Measurements from ENCODE around the gene MORC2. TPM values are rescaled to one million over a fixed set of nuclear protein-coding genes. Genes with fewer than 3 reads are reported as not detected.

The MORC2 gene
- total RNA-seq (10 to 100 TPM; 27.1 to 27.9 TPM), total RNA-seq (25.5 to 159 (median 53.5) reads per million in 172 experiments)
- 39.0 TPM for polyA plus RNA-seq (2013, experiment 1 of 2)
- polyA plus RNA-seq (2013, experiment 2 of 2): 43.0 TPM

GRCh38 chr22:30968015-30968923, at the start of gene MORC2:
Gene MORC2, minus strand, starts transcription at chr22:30968774. Its CDS starts 885 bp downstream, at chr22:30967889.
- H3K27me3 ChIP-seq (ENCODE audit: control insufficient read depth in 1 of 2, insufficient read depth in 2 of 2, low read length in 2 of 2): no peaks in the 10 kb centered on the region
- intact Hi-C loops (cut with DNase I, micrococcal nuclease): loop anchor here (2.0 to 10.0 kb wide), 7 partner anchors 25 to 1507 kb away; partner anchors contain the start of genes FBXO7 (in 1 of the 2), PES1 (in 1 of the 2), RNF185 (in 1 of the 2) and SLC35E4 (in 1 of the 2)
- POLR2A ChIA-PET: interaction anchor here (0.6 to 4.9 kb wide), 34 partner anchors 10 to 1177 kb away, joined by 3 to 104 read pairs (median 4); partner anchors contain the start of genes EIF4ENIF1, LIMK2, PES1 and PIK3IP1
- TF ChIP-seq, protein P1, sequence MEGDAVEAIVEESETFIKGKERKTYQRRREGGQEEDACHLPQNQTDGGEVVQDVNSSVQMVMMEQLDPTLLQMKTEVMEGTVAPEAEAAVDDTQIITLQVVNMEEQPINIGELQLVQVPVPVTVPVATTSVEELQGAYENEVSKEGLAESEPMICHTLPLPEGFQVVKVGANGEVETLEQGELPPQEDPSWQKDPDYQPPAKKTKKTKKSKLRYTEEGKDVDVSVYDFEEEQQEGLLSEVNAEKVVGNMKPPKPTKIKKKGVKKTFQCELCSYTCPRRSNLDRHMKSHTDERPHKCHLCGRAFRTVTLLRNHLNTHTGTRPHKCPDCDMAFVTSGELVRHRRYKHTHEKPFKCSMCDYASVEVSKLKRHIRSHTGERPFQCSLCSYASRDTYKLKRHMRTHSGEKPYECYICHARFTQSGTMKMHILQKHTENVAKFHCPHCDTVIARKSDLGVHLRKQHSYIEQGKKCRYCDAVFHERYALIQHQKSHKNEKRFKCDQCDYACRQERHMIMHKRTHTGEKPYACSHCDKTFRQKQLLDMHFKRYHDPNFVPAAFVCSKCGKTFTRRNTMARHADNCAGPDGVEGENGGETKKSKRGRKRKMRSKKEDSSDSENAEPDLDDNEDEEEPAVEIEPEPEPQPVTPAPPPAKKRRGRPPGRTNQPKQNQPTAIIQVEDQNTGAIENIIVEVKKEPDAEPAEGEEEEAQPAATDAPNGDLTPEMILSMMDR (IDR thresholded peaks at IDR 0.05): no peak
- peaks cover 14 to 60% of the 10 kb centered on the region in 2 experiments for H3K9me3 ChIP-seq (ENCODE audit: control insufficient read depth in 1 of 2, insufficient read depth in 1 of 2, low read length in 2 of 2)
- Mint-ChIP-seq H3K9me3 (peaks cover 15% of the 10 kb centered on the region), H3K27me3 (no peaks in the 10 kb centered on the region), H3K4me3 (peak within 1 kb of the TSS; percentile 97), H3K27ac (peak within 1 kb of the TSS; percentile 98), H3K36me3 (ENCODE audit: low read depth) (peaks cover 81% of the 10 kb centered on the region), H3K4me1 (ENCODE audit: low read depth) (peaks cover 63% of the 10 kb centered on the region)
- ATAC-seq (ENCODE audit: poor library complexity) (no peak), DNase-seq (no peak)
- peak within 1 kb of the TSS; percentile 80 for H3K4me3 ChIP-seq (ENCODE audit: low read length)
- CTCF ChIA-PET: interaction anchor here (0.8 to 3.2 kb wide), 5 partner anchors 20 to 205 kb away, joined by 3 to 18 read pairs (median 5); no protein-coding TSS in a partner anchor
- peaks cover 30% of the 10 kb centered on the region for H3K36me3 ChIP-seq (ENCODE audit: insufficient read depth, low read length)
- H3K4me1 ChIP-seq (ENCODE audit: insufficient read depth, low read length): peaks cover 23% of the 10 kb centered on the region
- H3K27ac ChIP-seq (ENCODE audit: low read depth in 1 of 2, low read length in 2 of 2): peak within 1 kb of the TSS; percentile 80 to 91

GRCh38 chr22:31005535-31005934, 37.0 kb upstream of the MORC2 start:
- H3K36me3 ChIP-seq (ENCODE audit: insufficient read depth, low read length): no peaks in the 10 kb centered on the region
- TF ChIP-seq, protein P1 (IDR thresholded peaks at IDR 0.05): no peak
- ChIA-PET POLR2A (no interaction called here), CTCF (no interaction called here)
- peaks cover 0 to 2% of the 10 kb centered on the region in 2 experiments for H3K27me3 ChIP-seq (ENCODE audit: control insufficient read depth in 1 of 2, insufficient read depth in 2 of 2, low read length in 2 of 2)
- peaks cover 10 to 33% of the 10 kb centered on the region in 2 experiments for H3K9me3 ChIP-seq (ENCODE audit: control insufficient read depth in 1 of 2, insufficient read depth in 1 of 2, low read length in 2 of 2)
- no peaks in the 10 kb centered on the region for H3K36me3 Mint-ChIP-seq (ENCODE audit: low read depth)
- H3K4me1 Mint-ChIP-seq (ENCODE audit: low read depth): no peaks in the 10 kb centered on the region
- H3K4me3 ChIP-seq (ENCODE audit: low read length): no peak overlapping the region
- no peak overlapping the region for H3K27ac ChIP-seq (ENCODE audit: low read depth in 1 of 2, low read length in 2 of 2)
- no peak overlapping the region for H3K4me3 Mint-ChIP-seq
- intact Hi-C loops (cut with DNase I, micrococcal nuclease): no loop called here
- H3K27me3 Mint-ChIP-seq: peaks cover 14% of the 10 kb centered on the region
- peaks cover 3% of the 10 kb centered on the region for H3K9me3 Mint-ChIP-seq
- H3K27ac Mint-ChIP-seq: no peak overlapping the region
- no peak for DNase-seq
- H3K4me1 ChIP-seq (ENCODE audit: insufficient read depth, low read length): no peaks in the 10 kb centered on the region
- no peak for ATAC-seq (ENCODE audit: poor library complexity)

DNA sequence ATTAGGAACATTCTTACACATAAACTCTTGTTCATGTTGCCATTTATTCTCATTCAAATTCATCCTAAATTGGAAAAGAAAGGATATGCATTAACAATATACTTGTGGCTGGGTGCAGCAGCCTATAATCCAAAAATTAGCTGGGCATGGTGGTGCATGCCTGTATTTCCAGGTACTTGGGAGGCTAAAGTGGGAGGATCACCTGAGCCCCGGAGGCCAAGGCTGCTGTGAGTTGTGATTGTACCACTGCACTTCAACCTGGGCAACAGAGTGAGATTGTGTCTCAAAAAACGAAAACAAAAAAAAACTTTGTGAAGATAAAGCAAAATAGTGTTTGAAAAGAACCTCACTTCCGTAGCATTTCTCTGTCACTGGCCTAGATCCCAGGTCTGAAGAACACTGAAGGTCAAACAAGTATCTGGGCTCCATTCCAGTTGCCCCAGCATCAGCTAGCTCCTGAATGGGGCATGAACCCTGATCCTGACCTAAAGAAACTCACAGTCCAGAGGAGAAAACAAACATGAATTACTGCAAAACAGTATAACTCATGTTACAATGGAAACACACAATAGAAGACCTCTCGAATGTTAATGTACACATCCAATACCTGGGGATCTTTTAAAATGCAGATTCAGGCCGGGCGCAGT, 32.7 kb upstream of the MORC2 start:
- peaks cover 3% of the 10 kb centered on the region for H3K9me3 Mint-ChIP-seq
- intact Hi-C loops (cut with DNase I, micrococcal nuclease): no loop called here
- Histone ChIP-seq H3K9me3 (ENCODE audit: control insufficient read depth in 1 of 2, insufficient read depth in 1 of 2, low read length in 2 of 2) (peaks cover 10 to 12% of the 10 kb centered on the region in 2 experiments), H3K36me3 (ENCODE audit: insufficient read depth, low read length) (no peaks in the 10 kb centered on the region), H3K27me3 (ENCODE audit: control insufficient read depth in 1 of 2, insufficient read depth in 2 of 2, low read length in 2 of 2) (peaks cover 0 to 2% of the 10 kb centered on the region in 2 experiments), H3K27ac (ENCODE audit: low read depth in 1 of 2, low read length in 2 of 2) (no peak overlapping the region), H3K4me1 (ENCODE audit: insufficient read depth, low read length) (no peaks in the 10 kb centered on the region), H3K4me3 (ENCODE audit: low read length) (no peak overlapping the region)
- no peak for DNase-seq
- H3K4me3 Mint-ChIP-seq: no peak overlapping the region
- ChIA-PET CTCF (no interaction called here), POLR2A (no interaction called here)
- TF ChIP-seq, protein P1 (IDR thresholded peaks at IDR 0.05): no peak
- no peak for ATAC-seq (ENCODE audit: poor library complexity)
- H3K4me1 Mint-ChIP-seq (ENCODE audit: low read depth): no peaks in the 10 kb centered on the region
- no peak overlapping the region for H3K27ac Mint-ChIP-seq
- peaks cover 14% of the 10 kb centered on the region for H3K27me3 Mint-ChIP-seq
- no peaks in the 10 kb centered on the region for H3K36me3 Mint-ChIP-seq (ENCODE audit: low read depth)
